SK-N-DZ (cell line): ENCODE data around the gene ZCCHC2.

ENCODE experiments used
- DNase-seq: peaks from one replicate; pipeline ENCODE4 v3.0.0-alpha.2; 2015; ENCODE audit warnings: low spot score

ZCCHC2 gene

DNA sequence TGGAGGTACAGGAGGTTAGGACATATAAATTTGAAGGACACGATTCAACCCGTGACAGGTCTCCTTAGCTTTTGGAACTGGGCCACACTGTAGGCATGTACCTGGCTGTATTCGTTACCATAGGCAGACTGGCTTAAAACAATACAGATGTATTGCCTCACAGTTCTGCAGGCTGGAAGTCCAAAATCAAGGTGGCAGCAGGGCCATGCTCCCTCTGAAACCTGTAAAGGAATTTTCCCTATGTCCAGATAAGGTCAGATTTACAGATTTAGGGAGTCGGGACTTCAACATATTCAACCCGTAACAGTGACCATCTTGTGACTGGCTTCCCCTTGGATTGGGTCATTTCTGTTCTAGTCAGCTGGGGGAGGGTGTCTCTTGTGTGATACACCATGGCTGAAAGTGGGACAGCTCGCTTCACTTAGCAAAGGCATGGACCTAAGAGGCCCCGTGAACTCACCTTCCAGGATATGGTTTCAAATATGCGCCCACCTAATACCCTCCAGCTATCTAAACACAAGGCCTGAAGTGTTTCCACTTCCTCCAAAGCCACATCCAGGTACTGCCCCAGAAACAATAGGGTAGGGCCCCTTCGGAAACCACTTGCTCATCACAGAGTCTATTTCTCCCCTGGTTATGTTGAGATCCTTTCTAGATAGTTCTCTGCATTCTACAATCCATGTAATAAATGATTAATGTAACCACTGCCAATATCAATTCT lies 85.0 kb downstream of the ZCCHC2 start:
- DNase-seq: no peak

DNA sequence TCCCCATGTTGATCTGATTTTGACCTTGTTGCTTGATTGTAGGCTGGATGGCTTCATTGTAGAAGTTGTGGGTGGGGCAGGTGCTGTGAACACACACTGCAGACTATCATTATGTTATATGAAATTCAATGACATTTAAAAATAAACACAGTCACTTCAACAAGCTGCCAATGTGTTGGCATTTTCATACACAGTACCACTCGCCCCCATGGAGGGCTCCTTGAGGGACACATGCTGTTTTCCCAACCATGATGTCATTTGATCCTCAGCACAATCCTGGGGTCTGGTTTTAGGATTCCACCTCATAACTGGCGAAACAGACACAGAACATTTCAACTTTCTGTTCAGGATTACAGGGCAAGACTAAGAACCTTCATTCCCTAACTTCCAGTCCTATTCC lies 86.9 kb downstream of the ZCCHC2 start:
- DNase-seq: no peak

DNA sequence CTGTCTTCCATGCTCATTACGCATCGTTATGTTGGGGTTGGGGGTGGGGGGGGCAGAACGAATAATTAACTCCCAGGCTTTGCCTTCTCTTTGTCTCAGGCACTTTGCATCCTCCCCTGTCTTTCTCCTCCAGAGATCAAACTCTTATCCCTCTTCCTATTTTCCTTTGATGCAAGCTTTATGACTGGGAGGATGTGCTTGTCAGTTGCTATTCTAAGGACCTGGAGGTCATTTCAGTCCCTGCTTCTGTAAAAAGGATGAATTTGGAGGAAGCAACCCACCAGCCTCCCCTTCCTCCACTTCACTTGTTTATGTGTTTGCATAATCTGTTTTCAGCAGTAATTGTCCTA lies 87.5 kb downstream of the ZCCHC2 start:
- no peak for DNase-seq

DNA sequence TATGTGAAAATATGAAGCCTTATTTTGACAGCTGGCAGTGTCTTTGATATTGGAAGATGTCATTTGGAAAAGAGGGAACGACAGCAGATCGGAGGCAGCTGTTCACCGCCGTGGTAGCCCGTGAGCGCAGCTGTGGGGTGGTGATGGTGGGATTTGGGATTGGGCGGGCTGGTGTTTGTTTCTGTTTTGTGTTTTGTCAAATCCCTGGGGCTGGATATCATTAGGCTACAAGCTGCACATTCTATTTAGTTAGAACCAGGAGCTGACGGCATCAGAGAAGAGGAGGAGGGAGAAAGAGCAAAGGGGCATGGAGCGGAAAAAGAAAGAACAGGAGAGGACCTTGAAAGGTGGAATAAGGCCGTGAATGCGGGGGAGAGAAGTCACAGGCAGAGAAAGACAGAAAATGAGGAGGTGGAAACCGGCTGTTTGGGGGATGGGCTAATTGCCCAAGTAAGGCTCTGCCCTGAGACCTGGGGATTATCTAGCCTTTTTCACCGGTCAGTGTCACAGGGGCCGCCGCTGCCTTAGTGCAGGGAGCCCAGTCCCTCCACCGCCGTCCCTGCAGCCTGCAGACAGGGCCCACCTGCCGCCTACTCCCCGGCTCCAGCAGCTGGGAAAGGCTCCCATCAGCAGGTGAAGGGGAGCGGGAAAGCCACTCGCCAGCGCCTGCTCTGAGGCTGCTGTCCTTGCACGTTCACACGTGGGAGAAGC lies 88.0 kb downstream of the ZCCHC2 start:
- no peak for DNase-seq

DNA sequence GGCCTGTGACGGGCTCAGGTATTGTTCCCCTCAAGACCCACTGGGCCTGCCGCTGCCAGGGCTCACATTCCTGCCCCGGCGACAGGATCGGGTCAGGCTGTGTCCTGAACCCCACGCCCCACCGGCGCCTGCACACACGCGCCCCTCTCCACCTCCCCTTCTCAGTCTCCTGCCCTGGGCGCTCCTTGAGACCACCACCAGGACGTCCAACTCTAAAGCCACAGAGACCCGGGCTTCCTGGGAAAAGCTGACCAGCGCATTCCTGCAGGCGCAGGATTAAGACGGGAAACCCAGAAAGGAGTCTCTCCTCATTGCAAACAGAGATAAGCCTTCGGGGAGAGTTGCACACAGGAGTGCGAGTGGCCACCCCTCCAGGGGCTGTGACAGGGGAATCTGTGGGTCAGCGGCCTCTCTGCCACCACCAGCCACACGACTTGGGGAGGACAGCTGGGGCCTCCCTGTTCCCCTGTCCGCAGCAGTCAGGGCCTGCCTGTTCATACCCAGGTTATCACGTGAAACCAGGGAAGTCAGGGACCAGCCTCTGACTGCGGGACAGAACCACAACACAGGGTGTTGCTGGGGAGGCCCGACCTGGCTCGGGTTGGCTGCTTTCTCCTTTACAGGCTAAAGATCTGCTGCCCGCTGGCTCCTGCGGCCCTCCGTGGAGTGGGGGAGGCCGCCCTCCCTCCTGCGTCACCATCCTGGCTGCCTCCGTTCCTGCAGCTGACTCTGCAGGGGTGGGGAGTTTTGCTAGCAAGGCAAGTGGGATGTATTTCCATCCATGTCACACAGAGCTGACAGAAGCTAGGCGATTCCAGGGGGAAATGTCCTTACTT lies 88.8 kb downstream of the ZCCHC2 start:
- DNase-seq: no peak

DNA sequence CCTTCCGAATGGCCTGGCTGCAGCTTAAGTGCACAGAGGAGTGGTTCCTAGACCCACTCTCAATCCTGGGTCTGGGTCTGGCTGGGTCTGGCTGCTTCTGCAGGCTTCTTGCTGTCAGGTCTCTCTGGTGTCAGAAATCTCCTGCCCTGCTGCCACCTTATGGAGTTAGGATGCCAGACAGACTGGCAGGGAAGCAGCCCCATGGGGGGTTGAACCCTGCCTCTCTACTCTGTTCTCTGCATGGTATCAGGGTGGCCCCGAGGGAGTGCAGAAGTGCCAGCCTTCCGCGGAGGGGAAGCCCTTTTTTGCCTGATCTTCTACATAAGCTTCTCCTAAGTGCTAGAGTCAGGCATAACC lies 89.4 kb downstream of the ZCCHC2 start:
- DNase-seq: no peak

DNA sequence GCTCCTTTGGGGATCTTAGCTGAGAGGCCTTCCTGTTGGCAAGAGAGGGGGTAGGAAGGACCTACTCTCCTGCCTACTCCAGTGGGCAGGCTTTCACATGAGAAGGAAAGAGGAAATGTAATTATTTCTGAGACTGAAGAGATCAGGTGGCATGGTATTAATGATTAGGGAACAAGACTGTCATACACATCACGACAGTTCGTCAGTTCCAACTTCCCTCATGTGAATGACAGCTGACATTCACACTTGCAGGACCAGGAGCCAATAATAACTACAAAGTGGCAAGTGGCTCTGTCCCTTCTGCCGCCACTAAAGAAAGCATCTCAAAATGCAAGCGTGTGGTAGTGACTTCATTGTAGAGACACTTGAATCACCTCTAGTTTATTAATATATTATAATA lies 90.0 kb downstream of the ZCCHC2 start:
- DNase-seq: no peak

DNA sequence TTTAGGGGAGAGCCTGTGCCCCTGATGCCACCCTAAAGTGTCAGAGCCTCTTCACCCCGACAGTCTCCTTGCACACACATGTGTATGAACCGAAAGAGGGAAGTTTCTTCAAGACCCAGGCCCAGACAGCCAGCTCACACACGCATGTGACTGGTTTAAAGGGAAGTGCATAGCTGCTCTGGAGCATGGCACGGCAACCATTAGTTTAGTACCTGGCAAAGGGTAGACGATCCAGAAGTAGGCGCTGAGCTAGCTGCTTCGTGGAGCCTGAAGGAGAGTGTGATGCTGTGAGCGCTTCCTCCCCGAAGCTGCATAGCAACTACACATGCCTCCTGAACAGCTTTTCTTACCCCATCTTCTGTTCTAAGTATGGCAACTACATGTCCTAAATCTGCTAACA lies 91.7 kb downstream of the ZCCHC2 start:
- DNase-seq: no peak

DNA sequence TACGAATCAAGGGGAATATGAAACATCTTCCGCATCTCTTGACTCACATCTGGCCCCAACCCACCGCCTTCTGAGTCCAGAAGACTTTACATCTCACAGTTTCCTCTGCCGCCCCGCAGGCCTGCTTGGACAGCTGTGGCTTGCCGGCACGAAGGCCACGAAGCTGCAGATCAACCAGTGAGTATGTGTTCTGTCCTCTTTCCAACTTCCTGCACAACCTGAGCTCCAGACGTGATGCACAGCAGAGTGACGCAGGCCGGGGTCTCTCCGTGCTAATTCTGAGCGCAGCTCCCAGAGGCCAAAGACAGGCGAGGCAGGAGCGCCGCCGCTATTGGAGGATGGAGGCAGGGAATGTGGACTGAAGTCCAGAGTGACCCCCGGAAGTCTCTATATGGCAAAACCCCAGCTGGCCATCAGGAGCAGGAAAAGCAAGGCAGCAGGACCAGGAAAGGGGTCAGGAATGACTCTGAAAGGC lies 93.5 kb downstream of the ZCCHC2 start:
- DNase-seq: no peak

DNA sequence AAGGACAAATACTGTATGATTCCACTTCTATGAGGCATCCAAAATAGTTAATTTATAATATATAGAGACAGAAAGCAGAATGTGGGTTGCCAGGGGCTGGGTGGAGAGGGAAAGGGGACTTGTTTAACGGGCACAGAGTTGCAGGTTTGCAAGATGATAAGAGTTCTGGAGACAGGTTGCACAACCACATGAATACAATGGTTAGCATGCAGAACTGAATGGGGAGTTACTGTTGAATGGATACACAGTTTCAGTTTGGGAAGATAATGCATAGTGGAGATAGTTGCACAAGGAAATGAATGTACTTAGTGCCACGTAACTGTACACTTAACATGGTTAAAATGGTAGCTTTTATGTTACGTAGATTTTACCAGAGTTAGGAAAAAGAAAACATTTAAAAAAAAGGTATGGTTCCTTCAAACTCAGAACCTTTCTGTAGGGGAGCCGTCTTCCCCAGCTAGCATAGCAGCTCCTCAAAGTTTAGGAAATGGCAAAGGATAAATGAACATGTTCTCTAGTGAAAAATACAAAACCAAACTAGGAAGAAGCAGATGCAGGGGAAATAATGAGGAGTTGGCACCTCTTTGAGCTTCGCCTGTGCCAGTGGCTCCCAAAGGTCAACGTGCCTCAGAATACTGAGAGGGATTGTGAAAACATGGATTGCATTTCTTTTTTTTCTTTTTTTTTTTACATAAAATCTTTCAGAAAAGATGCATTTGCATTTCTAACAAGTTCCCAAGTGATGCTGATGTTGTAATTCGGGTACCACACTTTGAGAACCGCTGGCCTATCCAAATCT lies 95.2 kb downstream of the ZCCHC2 start:
- no peak for DNase-seq

DNA sequence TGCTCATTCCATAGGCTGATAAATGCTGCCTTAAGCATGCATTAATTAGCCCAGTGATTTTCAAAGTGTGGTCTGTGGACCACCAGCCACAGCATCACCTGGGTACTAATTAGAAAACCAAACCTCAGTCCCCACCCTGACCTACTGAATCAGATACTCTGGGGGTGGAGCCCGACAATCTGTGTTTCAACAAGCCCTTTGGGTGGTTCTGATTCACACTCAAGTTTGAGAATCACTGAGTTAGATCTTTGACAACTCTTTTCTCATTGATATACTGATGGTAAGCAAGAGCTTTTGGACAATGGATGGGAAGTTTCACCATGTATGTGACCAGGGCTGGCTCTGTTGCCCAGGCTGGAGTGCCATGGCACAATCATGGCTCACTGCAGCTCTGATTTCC lies 95.9 kb downstream of the ZCCHC2 start:
- DNase-seq: no peak

DNA sequence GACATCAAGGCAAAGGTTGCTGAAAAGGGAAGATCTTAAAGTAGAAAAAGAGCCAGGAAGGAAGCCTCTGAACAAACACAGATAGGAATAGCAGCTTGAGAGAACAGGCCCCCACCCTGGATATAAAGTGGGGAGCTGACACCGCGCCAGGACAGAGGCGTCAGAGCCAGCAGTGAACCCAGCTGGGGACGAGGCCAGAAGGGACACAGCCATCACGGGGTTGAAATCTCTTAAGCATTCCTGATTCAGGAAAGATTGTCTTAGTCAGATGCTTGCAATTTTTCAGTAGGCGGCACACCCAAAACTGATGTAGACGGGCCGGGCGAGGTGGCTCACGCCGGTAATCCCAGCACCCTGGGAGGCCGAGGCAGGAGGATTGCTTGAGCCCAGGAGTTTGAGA lies 98.7 kb downstream of the ZCCHC2 start:
- no peak for DNase-seq

DNA sequence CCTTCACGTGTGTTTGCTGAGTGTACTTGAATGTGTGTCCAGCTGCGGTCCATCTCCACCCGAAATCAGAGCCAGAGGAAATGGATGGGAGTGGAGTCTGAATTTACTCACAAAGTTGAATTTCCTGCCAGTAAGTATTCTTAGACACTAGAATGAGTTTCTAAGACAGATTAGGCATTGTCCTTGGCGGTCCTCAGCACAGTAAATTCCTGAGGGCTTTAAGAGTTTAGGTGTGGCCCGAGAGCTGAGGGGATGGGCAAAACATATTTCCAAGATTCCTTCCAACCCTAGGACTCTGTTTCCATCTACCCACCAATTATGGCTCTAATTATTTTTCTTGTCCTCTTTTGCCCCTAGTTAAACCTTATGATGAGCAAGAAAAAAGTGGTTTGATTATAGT lies 102.2 kb downstream of the ZCCHC2 start:
- no peak for DNase-seq
